Loucy (cell line): Measurements from ENCODE around the gene NGFR.

ENCODE experiments used
- H2AFZ ChIP-seq: fragments of 200-600 bp; sonication (generic); 2 replicates; pipeline ENCODE4 v1.6.0; 2016; ENCODE audit warnings: antibody characterized with exemption, mild to moderate bottlenecking, low read length, moderate library complexity
- H3F3A ChIP-seq: fragments of 200-600 bp; 2 replicates; pipeline ENCODE4 v1.6.0; 2016; ENCODE audit warnings: antibody characterized with exemption, low read depth, mild to moderate bottlenecking
- H3K27me3 ChIP-seq: fragments of 200-600 bp; sonication (generic); 2 replicates; pipeline ENCODE4 v1.6.1; 2014; ENCODE audit warnings: low read length, mild to moderate bottlenecking; ENCODE audit not compliant: insufficient read depth, poor library complexity, severe bottlenecking
- H3K36me3 ChIP-seq: fragments of 200-600 bp; sonication (generic); 2 replicates; pipeline ENCODE4 v1.6.1; 2016; ENCODE audit warnings: low read length; ENCODE audit not compliant: insufficient read depth
- H3K4me1 ChIP-seq: fragments of 200-600 bp; sonication (generic); 2 replicates; pipeline ENCODE4 v1.5.1; 2014; ENCODE audit warnings: low read length, mild to moderate bottlenecking; ENCODE audit not compliant: insufficient read depth, poor library complexity, severe bottlenecking
- H3K4me2 ChIP-seq: fragments of 200-600 bp; sonication (generic); 2 replicates; pipeline ENCODE4 v1.6.0; 2014; ENCODE audit warnings: antibody characterized with exemption, low read length, low read depth, mild to moderate bottlenecking; ENCODE audit not compliant: poor library complexity, severe bottlenecking
- H3K4me3 ChIP-seq: fragments of 200-600 bp; sonication (generic); 2 replicates; pipeline ENCODE4 v1.5.1; 2014; ENCODE audit warnings: low read length, mild to moderate bottlenecking, mixed read lengths; ENCODE audit not compliant: poor library complexity, severe bottlenecking
- H3K79me2 ChIP-seq: fragments of 200-600 bp; sonication (generic); 2 replicates; pipeline ENCODE4 v1.6.1; 2014; ENCODE audit warnings: low read length; ENCODE audit not compliant: insufficient read depth
- H3K9ac ChIP-seq: fragments of 200-600 bp; sonication (generic); 2 replicates; pipeline ENCODE4 v1.6.0; 2014; ENCODE audit warnings: mild to moderate bottlenecking, low read depth, low read length, moderate library complexity; ENCODE audit not compliant: poor library complexity, severe bottlenecking
- H3K9me2 ChIP-seq: fragments of 200-600 bp; sonication (generic); replicated peaks from 2 replicates; pipeline ENCODE4 v1.6.1; 2016; ENCODE audit warnings: low read depth, low read length, mixed read lengths
- H3K9me3 ChIP-seq: fragments of 200-600 bp; sonication (generic); 2 replicates; pipeline ENCODE4 v1.6.1; 2014; ENCODE audit warnings: mild to moderate bottlenecking, antibody characterized with exemption, low read length, low read depth; ENCODE audit not compliant: insufficient read depth
- H4K20me1 ChIP-seq: fragments of 200-600 bp; sonication (generic); 2 replicates; pipeline ENCODE4 v1.6.0; 2014; ENCODE audit warnings: antibody characterized with exemption, low read length, mild to moderate bottlenecking; ENCODE audit not compliant: insufficient read depth, poor library complexity, severe bottlenecking
- EZH2phosphoT487 ChIP-seq: fragments of 200-600 bp; IDR thresholded peaks from 2 replicates; pipeline ENCODE4 v1.6.1; 2018; ENCODE audit warnings: antibody characterized with exemption, mild to moderate bottlenecking, moderate library complexity, borderline replicate concordance
- TF ChIP-seq, protein P1 (sequence below): fragments of 200-600 bp; sonication (generic); conservative IDR thresholded peaks from 2 replicates; pipeline ENCODE4 v1.5.1; 2014; ENCODE audit warnings: mild to moderate bottlenecking, antibody characterized with exemption, low read length

NGFR gene

DNA sequence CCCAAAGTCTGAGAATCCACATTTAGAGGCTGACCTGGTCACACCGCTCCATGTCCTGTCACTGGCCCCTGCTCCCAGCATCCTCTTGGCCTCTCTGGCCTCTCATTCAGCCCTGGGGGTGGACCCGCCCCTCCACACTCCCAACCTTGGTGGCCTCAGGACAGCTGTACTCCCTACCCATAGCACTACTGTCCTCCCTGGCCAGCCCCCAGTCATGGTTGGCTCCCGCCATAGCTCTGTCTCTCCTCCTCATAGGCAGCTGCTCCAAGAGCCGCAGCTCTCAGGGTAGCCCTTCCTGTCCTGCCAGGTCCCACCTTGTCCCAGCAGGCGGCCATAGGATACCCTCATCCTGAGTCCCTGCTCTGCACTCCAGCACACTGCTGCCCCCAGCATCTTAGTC, 42.4 kb upstream of the NGFR start:
- TF ChIP-seq, protein P1, sequence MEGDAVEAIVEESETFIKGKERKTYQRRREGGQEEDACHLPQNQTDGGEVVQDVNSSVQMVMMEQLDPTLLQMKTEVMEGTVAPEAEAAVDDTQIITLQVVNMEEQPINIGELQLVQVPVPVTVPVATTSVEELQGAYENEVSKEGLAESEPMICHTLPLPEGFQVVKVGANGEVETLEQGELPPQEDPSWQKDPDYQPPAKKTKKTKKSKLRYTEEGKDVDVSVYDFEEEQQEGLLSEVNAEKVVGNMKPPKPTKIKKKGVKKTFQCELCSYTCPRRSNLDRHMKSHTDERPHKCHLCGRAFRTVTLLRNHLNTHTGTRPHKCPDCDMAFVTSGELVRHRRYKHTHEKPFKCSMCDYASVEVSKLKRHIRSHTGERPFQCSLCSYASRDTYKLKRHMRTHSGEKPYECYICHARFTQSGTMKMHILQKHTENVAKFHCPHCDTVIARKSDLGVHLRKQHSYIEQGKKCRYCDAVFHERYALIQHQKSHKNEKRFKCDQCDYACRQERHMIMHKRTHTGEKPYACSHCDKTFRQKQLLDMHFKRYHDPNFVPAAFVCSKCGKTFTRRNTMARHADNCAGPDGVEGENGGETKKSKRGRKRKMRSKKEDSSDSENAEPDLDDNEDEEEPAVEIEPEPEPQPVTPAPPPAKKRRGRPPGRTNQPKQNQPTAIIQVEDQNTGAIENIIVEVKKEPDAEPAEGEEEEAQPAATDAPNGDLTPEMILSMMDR = no peak
- no peak for TF ChIP-seq EZH2phosphoT487
- no peak overlapping the region for H3K4me3 ChIP-seq
- H3K9me2 ChIP-seq = no peaks in the 10 kb centered on the region
- H3K4me2 ChIP-seq = no peak overlapping the region
- no peaks in the 10 kb centered on the region for H3K9me3 ChIP-seq
- no peak overlapping the region for H3K9ac ChIP-seq
- H3K27me3 ChIP-seq = no peaks in the 10 kb centered on the region
- peaks cover 49% of the 10 kb centered on the region for H3K4me1 ChIP-seq
- no peaks in the 10 kb centered on the region for H4K20me1 ChIP-seq
- H2AFZ ChIP-seq = no peak overlapping the region
- no peaks in the 10 kb centered on the region for H3K36me3 ChIP-seq
- H3K79me2 ChIP-seq = no peaks in the 10 kb centered on the region
- peaks cover 4% of the 10 kb centered on the region for H3F3A ChIP-seq

DNA sequence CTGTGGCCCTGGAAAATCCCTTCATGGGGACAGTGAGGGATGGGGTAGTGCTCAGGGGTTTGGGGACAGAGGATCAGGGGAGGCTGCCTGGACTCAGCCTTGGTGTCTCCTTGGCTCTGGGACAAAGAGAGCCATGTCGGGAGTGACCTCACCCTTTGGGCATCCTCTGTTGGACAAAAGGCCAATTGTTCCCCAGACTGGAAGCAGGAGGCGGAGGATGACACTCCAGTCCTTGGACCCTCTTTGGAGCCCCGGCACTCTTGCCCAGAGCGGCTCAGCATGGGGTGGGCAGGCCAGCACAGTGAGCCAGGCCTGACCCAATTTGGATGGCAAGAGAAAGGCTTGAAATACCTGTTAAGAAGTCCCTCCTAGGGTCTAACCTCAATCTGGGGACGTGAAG, 41.0 kb upstream of the NGFR start:
- H3K4me3 ChIP-seq = no peak overlapping the region
- no peak overlapping the region for H2AFZ ChIP-seq
- H3K4me2 ChIP-seq = no peak overlapping the region
- no peaks in the 10 kb centered on the region for H3K9me3 ChIP-seq
- peaks cover 4% of the 10 kb centered on the region for H3F3A ChIP-seq
- no peak for TF ChIP-seq EZH2phosphoT487
- TF ChIP-seq, protein P1 = no peak
- no peaks in the 10 kb centered on the region for H4K20me1 ChIP-seq
- no peaks in the 10 kb centered on the region for H3K79me2 ChIP-seq
- no peaks in the 10 kb centered on the region for H3K27me3 ChIP-seq
- no peak overlapping the region for H3K9ac ChIP-seq
- H3K9me2 ChIP-seq = no peaks in the 10 kb centered on the region
- peaks cover 37% of the 10 kb centered on the region for H3K4me1 ChIP-seq
- no peaks in the 10 kb centered on the region for H3K36me3 ChIP-seq

DNA sequence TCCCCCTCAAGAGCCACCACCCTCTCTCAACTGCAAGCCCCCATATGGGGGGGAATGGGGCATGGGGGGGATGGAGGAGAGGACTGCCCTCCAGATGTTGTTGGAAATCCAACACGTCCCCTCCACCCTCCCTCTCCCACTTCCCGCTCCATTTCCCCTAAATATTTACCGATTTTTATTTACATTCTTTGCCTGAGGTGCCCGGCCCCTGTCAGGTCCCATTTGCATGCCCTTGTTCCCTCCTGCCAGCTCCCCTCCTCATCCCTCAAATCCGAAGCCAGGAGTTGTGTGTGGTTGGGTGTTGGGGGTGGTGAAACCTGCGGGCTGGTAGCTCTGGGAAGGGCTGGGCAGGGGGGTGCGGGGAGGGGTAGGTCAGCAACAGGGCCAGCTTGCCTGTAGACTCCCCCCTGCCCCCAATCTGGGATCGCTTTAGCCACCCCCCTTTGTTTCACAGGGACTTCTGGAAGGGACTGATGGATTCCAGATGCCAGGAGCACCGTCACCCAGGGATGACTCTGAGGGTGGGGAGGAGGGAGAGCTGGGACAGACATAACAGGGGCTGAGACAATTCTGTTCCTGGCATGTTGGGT, 39.7 kb upstream of the NGFR start:
- no peak for TF ChIP-seq EZH2phosphoT487
- TF ChIP-seq, protein P1 = no peak
- Histone ChIP-seq H3K9ac (no peak overlapping the region), H4K20me1 (no peaks in the 10 kb centered on the region)

More for the DNA sequence above, 39.7 kb upstream of the NGFR start:
- peaks cover 28% of the 10 kb centered on the region for H3K4me1 ChIP-seq
- no peak overlapping the region for H2AFZ ChIP-seq
- H3K9me2 ChIP-seq = no peaks in the 10 kb centered on the region
- H3K4me2 ChIP-seq = no peak overlapping the region
- H3K27me3 ChIP-seq = no peaks in the 10 kb centered on the region
- peaks cover 3% of the 10 kb centered on the region for H3F3A ChIP-seq
- H3K79me2 ChIP-seq = no peaks in the 10 kb centered on the region
- H3K36me3 ChIP-seq = no peaks in the 10 kb centered on the region
- no peak overlapping the region for H3K4me3 ChIP-seq
- no peaks in the 10 kb centered on the region for H3K9me3 ChIP-seq
